HG03565 (cell line): ENCODE data around the gene RABGAP1L.

ENCODE experiments used
- ATAC-seq: cut with Tn5 transposase; IDR thresholded peaks from one replicate; pipeline ENCODE4 v1.9.1; 2021; ENCODE audit warnings: mild to moderate bottlenecking, moderate library complexity; ENCODE audit not compliant: unreplicated experiment

Gene RABGAP1L

GRCh38 chr1:174197088-174197487, 37.8 kb downstream of the RABGAP1L start:
- no peak for ATAC-seq

GRCh38 chr1:174197547-174197946, 38.2 kb downstream of the RABGAP1L start:
- no peak for ATAC-seq

GRCh38 chr1:174198202-174198601, 38.9 kb downstream of the RABGAP1L start:
- ATAC-seq: no peak

- ATAC-seq: no peak
Observed at GRCh38 chr1:174200746-174201145, 41.4 kb downstream of the RABGAP1L start.

GRCh38 chr1:174204697-174205308, 45.5 kb downstream of the RABGAP1L start:
- ATAC-seq: peak; percentile 49

- no peak for ATAC-seq
Observed at GRCh38 chr1:174206148-174206836, 47.0 kb downstream of the RABGAP1L start.

- peak; percentile 56 for ATAC-seq
Observed at GRCh38 chr1:174209347-174210187, 50.2 kb downstream of the RABGAP1L start.

GRCh38 chr1:174211486-174211885, 52.2 kb downstream of the RABGAP1L start:
- no peak for ATAC-seq

- ATAC-seq: no peak
Observed at GRCh38 chr1:174215766-174216165, 56.4 kb downstream of the RABGAP1L start.

GRCh38 chr1:174217248-174217647, 57.9 kb downstream of the RABGAP1L start:
- no peak for ATAC-seq

- ATAC-seq: peak; percentile 41
Observed at GRCh38 chr1:174217787-174218574, 58.7 kb downstream of the RABGAP1L start.

- ATAC-seq: no peak
Observed at GRCh38 chr1:174218983-174219382, 59.7 kb downstream of the RABGAP1L start.

GRCh38 chr1:174219606-174220370, 60.5 kb downstream of the RABGAP1L start:
- ATAC-seq: no peak

GRCh38 chr1:174221681-174222080, 62.4 kb downstream of the RABGAP1L start:
- ATAC-seq: no peak

- no peak for ATAC-seq
Observed at GRCh38 chr1:174222166-174222949, 63.0 kb downstream of the RABGAP1L start.

- ATAC-seq: no peak
Observed at GRCh38 chr1:174224641-174225040, 65.3 kb downstream of the RABGAP1L start.

- peak; percentile 41 for ATAC-seq
Observed at GRCh38 chr1:174225499-174226204, 66.3 kb downstream of the RABGAP1L start.

GRCh38 chr1:174230399-174230798, 71.1 kb downstream of the RABGAP1L start:
- ATAC-seq: no peak

GRCh38 chr1:174232761-174233160, 73.4 kb downstream of the RABGAP1L start:
- ATAC-seq: no peak
